Measurements from ENCODE around the gene BIRC5.

The BIRC5 gene

DNA sequence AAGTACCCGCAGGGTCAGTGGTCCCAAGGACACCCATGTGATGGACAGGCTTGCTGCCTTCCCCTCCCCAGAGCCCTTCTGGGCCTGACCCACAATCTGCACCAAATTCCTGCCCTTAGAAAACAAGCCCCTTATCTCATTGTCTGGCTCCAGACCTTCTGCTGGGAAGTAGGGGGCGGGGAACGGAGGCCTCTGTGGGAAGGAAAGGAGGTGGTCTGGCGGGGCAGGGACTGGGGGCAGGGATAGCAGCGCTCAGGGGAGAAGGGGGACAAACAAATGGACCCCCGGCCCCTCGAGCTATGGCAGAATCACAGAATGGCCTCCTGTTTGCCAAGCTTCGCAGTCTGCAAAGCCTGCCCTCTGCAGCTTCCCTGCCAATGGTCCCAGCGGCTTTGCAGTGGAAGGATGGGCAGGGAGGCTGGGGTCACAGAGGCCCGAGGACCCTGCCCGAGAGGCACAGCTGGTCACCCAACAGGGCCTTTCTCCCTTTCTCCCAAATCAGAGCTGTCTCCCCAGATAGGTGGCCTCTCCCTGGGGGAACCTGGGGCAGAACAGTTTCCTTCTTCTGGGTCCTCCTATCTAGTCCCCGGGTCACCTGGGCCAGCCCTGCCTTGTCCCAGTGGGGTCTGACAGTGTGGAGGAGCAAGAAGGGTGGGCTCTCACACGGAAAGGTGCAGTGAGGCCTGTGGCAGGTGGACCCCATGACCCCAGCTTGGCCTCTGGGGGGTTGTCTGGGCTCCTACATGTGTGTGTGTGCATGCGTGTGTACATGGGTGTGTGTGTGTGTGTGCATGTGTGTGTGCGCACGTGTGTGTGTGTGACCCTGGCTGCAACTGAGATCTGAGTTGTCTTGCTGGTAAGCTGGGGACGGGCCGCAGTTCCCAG is 42.9 kb downstream of the BIRC5 start:
- no peak for DNase-seq (ENCODE audit: low spot score)

GRCh38 chr17:78257810-78258322 is 43.8 kb downstream of the BIRC5 start:
- no peak for DNase-seq (ENCODE audit: low spot score)

GRCh38 chr17:78258323-78259191 is 44.5 kb downstream of the BIRC5 start:
- DNase-seq (ENCODE audit: low spot score), result no peak

GRCh38 chr17:78259192-78259554 is 45.1 kb downstream of the BIRC5 start:
- DNase-seq (ENCODE audit: low spot score), result no peak

DNA sequence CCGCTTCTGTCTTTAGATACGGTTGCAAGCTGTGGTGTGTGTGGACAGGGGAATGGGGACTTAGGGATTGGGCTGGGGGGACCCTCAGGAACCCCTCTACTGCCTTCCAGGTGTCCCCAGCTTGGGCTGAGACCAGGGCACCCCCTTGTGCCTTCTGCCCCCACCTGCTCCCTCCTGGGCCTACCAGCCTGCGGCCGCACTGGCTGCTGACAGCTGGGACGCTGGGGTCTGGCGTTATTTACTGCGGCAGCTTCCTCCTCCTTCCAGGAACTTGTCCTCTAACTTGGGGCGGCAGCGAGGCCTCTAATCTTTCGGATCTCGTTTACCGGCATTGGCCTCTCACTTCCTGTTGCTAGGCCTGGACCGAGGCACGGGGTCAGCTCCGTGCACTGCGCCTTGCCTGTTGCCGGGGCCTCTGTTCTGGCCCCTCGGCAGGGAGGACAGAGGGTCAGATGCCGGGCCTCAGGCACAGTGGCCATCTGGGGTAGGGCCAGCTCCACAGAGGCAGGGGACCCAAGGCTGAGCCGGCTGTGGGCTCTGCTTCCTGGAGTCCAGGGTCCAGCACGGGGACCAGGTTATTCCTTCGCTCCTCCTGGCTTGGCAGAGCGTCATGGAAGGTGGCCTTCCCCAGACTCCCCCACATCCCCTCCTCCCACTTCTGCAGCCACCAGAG is 49.1 kb downstream of the BIRC5 start:
- DNase-seq (ENCODE audit: low spot score), result no peak

GRCh38 chr17:78263736-78264340 is 49.8 kb downstream of the BIRC5 start:
- DNase-seq (ENCODE audit: low spot score), result no peak

GRCh38 chr17:78264590-78264989 is 50.5 kb downstream of the BIRC5 start:
- DNase-seq (ENCODE audit: low spot score), result no peak

DNA sequence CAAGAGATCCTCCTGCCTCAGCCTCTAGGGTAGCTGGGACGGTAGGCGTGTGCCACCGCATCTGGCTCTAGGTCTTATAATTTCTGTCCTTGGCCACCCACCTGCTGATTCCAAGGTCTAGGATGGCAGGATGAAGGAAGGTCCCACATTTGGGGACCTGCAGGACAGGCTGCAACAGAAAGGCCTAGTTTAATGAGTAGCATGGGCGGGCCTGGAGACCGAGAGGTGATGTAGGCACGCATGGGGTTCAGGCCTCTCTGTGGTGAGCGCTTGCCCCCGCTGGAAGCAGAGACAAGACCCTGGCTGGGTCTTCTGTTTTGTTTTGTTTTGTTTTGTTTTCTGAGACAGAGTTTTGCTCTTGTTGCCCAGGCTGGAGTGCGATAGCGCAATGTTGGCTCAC is 51.1 kb downstream of the BIRC5 start:
- DNase-seq (ENCODE audit: low spot score), result no peak

GRCh38 chr17:78266231-78266631 is 52.2 kb downstream of the BIRC5 start:
- DNase-seq (ENCODE audit: low spot score), result no peak

DNA sequence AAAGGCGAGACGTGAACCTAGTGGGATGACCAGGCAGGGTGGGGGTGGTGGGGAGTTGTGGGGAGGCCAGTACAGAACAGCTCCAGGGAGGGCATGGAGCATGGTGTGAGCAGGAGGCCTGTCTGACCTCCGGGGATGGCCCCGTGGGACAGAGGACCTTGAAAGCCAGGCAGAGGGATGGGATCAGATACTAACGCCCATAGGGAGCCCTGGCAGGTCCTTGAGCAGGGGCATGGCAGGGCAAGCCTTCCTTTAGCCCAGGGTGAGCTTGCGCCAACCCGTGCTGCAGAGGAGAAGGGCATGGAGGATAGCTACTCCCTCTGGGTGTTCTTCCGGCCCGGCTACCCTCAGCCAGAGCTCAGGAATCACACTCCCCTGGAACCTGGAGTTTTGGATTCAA is 52.7 kb downstream of the BIRC5 start:
- no peak for DNase-seq (ENCODE audit: low spot score)

- no peak for DNase-seq (ENCODE audit: low spot score)
Observed at GRCh38 chr17:78267253-78268073, 53.4 kb downstream of the BIRC5 start.

- no peak for DNase-seq (ENCODE audit: low spot score)
Observed at GRCh38 chr17:78268191-78268874, 54.3 kb downstream of the BIRC5 start.

- no peak for DNase-seq (ENCODE audit: low spot score)
Observed at GRCh38 chr17:78268951-78269905, 55.2 kb downstream of the BIRC5 start.

GRCh38 chr17:78269955-78270381 is 55.9 kb downstream of the BIRC5 start:
- DNase-seq (ENCODE audit: low spot score), result no peak

GRCh38 chr17:78271419-78272170 is 57.5 kb downstream of the BIRC5 start:
- DNase-seq (ENCODE audit: low spot score), result no peak

DNA sequence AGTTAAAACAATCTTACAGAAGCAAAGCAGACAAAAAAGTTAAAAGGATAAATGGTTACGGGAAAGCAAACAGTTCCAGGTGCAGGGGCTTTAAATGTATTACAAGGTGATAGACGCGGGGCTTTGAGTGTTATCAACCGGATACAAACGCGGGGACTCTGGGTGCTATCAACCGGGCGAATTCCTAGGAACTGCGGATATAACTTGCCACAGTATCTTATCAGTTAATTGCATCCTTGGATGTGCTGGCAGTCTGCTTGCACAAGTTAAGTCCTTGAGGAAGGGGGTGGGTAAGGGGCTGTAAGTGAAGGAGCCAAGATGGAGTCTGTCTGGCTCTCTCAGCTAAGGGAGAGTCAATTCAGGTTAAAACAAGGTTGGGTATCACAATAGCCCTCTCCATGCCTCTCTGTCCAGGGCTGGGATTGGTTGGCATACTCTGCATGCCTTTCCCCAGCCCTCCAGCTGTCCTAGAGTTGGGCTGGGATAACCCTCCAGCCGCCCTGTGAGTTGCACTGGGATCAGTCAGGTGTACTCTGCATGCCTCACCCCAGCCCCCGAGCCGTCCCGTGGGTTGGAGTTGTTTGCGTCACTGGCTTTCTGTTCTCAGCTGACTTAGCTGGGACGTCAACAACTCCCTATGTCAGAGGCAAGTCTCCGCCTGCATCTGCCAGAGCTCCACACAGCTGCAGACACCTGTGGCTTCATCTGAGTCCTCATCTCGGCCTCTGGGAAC is 58.3 kb downstream of the BIRC5 start:
- no peak for DNase-seq (ENCODE audit: low spot score)

- no peak for DNase-seq (ENCODE audit: low spot score)
Observed at GRCh38 chr17:78272914-78273258, 58.8 kb downstream of the BIRC5 start.

DNA sequence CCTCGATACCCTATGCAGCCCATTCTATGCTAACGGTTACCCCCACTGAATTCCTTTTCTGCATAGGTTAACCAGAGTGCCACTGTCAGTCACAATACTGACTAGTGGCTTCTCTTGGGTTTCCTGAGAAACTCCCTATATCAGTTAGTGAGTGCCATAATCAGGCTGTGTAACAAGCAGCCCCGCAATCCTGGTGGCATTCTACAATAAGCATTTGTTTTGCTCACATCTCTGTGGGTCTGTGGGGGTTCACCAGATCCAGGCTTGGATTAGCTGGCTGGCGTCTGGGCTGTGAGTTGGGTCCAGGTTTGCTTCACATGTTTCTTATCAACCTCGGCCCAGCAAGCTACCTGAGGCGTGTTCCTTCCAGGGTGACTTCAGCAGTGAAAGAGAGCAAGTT is 59.8 kb downstream of the BIRC5 start:
- DNase-seq (ENCODE audit: low spot score), result no peak

Measured in HuH-7 (cell line).